ENCODE measurements around the gene LY86. TPM values are rescaled to one million over a fixed set of nuclear protein-coding genes. Genes with fewer than 3 reads are reported as not detected.
"Not testable (repeated sequence)": the region's sequence is repeated elsewhere in the genome, so short reads cannot be mapped to it uniquely, and the experiment has no call there.

The LY86 gene
- total and polyA plus RNA-seq, 2 of the 13 experiments (the other 11 are each of a cell fraction or from before 2014, with no cell fraction given), result not detected

DNA sequence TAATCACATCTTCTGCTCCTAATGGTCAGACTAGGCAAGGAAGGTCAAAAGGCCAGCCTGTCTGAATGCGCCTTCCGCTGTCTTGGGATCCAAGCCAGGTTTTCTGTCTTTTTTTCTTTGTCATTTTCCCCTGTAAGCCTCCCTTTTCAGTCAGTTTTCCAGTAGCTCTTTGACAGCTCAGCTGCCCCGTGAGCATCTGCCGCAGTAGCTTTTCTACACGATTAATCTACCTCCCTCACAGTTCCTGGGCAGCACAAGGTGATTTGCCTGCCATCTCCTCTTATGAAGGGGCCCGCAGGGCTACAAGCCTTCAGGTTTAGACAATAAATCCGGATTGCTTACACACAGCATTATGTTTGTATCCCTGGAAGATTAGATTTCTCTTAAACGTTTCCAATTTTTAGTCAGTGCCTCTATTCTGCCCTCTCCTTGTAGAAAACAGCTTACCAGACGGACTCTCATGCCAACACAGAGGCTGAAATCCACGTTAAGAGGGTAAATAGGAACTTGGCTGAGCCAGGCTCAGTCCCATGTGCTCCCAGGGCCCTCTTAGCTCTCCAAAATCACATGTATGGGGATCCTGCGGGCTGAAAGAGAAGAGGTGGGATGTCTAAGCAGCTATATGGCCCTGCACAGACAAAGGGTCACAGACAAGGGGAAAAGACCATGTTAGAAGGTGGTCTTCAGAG, 77.2 kb downstream of the LY86 start:
- TF ChIP-seq, protein P1, sequence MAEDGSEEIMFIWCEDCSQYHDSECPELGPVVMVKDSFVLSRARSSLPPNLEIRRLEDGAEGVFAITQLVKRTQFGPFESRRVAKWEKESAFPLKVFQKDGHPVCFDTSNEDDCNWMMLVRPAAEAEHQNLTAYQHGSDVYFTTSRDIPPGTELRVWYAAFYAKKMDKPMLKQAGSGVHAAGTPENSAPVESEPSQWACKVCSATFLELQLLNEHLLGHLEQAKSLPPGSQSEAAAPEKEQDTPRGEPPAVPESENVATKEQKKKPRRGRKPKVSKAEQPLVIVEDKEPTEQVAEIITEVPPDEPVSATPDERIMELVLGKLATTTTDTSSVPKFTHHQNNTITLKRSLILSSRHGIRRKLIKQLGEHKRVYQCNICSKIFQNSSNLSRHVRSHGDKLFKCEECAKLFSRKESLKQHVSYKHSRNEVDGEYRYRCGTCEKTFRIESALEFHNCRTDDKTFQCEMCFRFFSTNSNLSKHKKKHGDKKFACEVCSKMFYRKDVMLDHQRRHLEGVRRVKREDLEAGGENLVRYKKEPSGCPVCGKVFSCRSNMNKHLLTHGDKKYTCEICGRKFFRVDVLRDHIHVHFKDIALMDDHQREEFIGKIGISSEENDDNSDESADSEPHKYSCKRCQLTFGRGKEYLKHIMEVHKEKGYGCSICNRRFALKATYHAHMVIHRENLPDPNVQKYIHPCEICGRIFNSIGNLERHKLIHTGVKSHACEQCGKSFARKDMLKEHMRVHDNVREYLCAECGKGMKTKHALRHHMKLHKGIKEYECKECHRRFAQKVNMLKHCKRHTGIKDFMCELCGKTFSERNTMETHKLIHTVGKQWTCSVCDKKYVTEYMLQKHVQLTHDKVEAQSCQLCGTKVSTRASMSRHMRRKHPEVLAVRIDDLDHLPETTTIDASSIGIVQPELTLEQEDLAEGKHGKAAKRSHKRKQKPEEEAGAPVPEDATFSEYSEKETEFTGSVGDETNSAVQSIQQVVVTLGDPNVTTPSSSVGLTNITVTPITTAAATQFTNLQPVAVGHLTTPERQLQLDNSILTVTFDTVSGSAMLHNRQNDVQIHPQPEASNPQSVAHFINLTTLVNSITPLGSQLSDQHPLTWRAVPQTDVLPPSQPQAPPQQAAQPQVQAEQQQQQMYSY (CRISPR knock-in tag; IDR thresholded peaks at IDR 0.05), result peak; percentile 63; the same call in 1 of the 2 replicates
- TF ChIP-seq KDM5A (IDR thresholded peaks at IDR 0.05; ENCODE audit: borderline replicate concordance, low read length) (no peak), ZNF235 (CRISPR knock-in tag; IDR thresholded peaks at IDR 0.05; ENCODE audit: borderline replicate concordance) (no peak), CBFB (CRISPR knock-in tag; IDR thresholded peaks at IDR 0.05) (no peak)
- no TSS peak for BruUV-seq (replicated peaks)
- WGBS (ENCODE audit: low lambda C conversion rate), result 37% methylated on average over 11 of the region's 11 CpGs
- intact Hi-C loops (cut with micrococcal nuclease; ENCODE audit: unreplicated experiment), result no loop called here
- Histone ChIP-seq H3K27ac (ENCODE audit: extremely low read length, insufficient read depth, low read length) (no peak overlapping the region), H3K79me2 (ENCODE audit: insufficient read depth, low read length) (no peaks in the 10 kb centered on the region), H4K20me1 (ENCODE audit: insufficient read depth, low read length) (no peaks in the 10 kb centered on the region), H2AFZ (ENCODE audit: low read length) (no peak overlapping the region), H3K4me3 (replicated peaks in 1 of 3; ENCODE audit: insufficient read depth in 1 of 3, low read depth in 2 of 3, low read length in 3 of 3) (no peak overlapping the region), H3K9me3 (ENCODE audit: low read length) (no peaks in the 10 kb centered on the region), H3K4me1 (ENCODE audit: insufficient read depth, low read length) (no peaks in the 10 kb centered on the region), H3K4me2 (ENCODE audit: low read depth, low read length) (no peak overlapping the region), H3K36me3 (replicated peaks in 1 of 2; ENCODE audit: control insufficient read depth in 1 of 2, insufficient read depth in 2 of 2, low read length in 2 of 2) (no peaks in the 10 kb centered on the region), H3K9ac (ENCODE audit: insufficient read depth, low read depth, low read length) (no peak overlapping the region), H3K27me3 (ENCODE audit: control insufficient read depth in 1 of 2, insufficient read depth in 2 of 2, low read length in 2 of 2) (peaks cover 0 to 21% of the 10 kb centered on the region in 2 experiments; a peak in 3 of 5 replicates)
- ChIA-PET CTCF (ENCODE audit: low intra/inter-chr PET ratio, low total read pairs) (no interaction called here), POLR2A (no interaction called here)
- DNase-seq (ENCODE audit: low spot score), result no peak
- in situ Hi-C loops (cut with HindIII; ENCODE audit: extremely low pct_ligation_motif_present, low pct_unique_long_range_greater_than_20kb), result no loop called here
- no peak for FAIRE-seq
- no peak for ATAC-seq

DNA sequence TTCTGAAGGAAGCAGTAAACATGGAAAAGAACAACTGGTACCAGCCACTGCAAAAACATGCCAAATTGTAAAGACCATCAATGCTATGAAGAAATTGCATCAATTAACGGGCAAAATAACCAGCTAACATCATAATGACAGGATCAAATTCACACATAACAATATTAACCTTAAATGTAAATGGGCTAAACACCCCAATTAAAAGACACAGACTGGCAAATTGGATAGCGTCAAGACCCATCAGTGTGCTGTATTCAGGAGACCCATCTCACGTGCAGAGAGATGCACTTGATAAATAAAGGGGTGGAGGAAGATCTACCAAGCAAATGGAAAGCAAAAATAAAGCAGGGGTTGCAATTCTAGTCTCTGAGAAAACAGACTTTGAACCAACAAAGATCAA, 81.6 kb downstream of the LY86 start:
- H3K27ac ChIP-seq (ENCODE audit: extremely low read length, insufficient read depth, low read length); FAIRE-seq; DNase-seq (ENCODE audit: low spot score); H3K4me1 ChIP-seq (ENCODE audit: insufficient read depth, low read length); H4K20me1 ChIP-seq (ENCODE audit: insufficient read depth, low read length); H3K4me3 ChIP-seq (replicated peaks in 1 of 3; ENCODE audit: insufficient read depth in 1 of 3, low read depth in 2 of 3, low read length in 3 of 3); H3K9me3 ChIP-seq (ENCODE audit: low read length); H2AFZ ChIP-seq (ENCODE audit: low read length); intact Hi-C loops (cut with micrococcal nuclease; ENCODE audit: unreplicated experiment); ATAC-seq; POLR2A ChIA-PET; CTCF ChIA-PET (ENCODE audit: low intra/inter-chr PET ratio, low total read pairs); H3K9ac ChIP-seq (ENCODE audit: insufficient read depth, low read depth, low read length); BruUV-seq (replicated peaks); H3K36me3 ChIP-seq (replicated peaks in 1 of 2; ENCODE audit: control insufficient read depth in 1 of 2, insufficient read depth in 2 of 2, low read length in 2 of 2); in situ Hi-C loops (cut with HindIII; ENCODE audit: extremely low pct_ligation_motif_present, low pct_unique_long_range_greater_than_20kb); H3K79me2 ChIP-seq (ENCODE audit: insufficient read depth, low read length); H3K4me2 ChIP-seq (ENCODE audit: low read depth, low read length): not testable (repeated sequence)
- peaks cover 0 to 18% of the 10 kb centered on the region in 2 experiments; a peak in 1 of 5 replicates for H3K27me3 ChIP-seq (ENCODE audit: control insufficient read depth in 1 of 2, insufficient read depth in 2 of 2, low read length in 2 of 2)
- WGBS (ENCODE audit: low lambda C conversion rate), result 10% methylated on average over 3 of the region's 3 CpGs
